ENCODE results near the gene FOXO1.

- no peak for TF ChIP-seq EP300 (IDR thresholded peaks at IDR 0.05)
- no peak for TF ChIP-seq CTCF (IDR thresholded peaks at IDR 0.05)
- TF ChIP-seq POLR2A (IDR thresholded peaks at IDR 0.05) = no peak
- TF ChIP-seq POLR2AphosphoS5 (IDR thresholded peaks at IDR 0.05) = no peak
These were observed 62.3 kb downstream of the FOXO1 start for GRCh38 chr13:40604135-40604534.

All from suprapubic skin (tissue), 4 donors.